ENCODE results near the gene KRTAP4-6. TPM values are rescaled to one million over a fixed set of nuclear protein-coding genes. Genes with fewer than 3 reads are reported as not detected.
"Not testable (repeated sequence)": the region's sequence is repeated elsewhere in the genome, so short reads cannot be mapped to it uniquely, and the experiment has no call there.

The KRTAP4-6 gene
- total RNA-seq, 1 donor from 2014 or later, result not detected

DNA sequence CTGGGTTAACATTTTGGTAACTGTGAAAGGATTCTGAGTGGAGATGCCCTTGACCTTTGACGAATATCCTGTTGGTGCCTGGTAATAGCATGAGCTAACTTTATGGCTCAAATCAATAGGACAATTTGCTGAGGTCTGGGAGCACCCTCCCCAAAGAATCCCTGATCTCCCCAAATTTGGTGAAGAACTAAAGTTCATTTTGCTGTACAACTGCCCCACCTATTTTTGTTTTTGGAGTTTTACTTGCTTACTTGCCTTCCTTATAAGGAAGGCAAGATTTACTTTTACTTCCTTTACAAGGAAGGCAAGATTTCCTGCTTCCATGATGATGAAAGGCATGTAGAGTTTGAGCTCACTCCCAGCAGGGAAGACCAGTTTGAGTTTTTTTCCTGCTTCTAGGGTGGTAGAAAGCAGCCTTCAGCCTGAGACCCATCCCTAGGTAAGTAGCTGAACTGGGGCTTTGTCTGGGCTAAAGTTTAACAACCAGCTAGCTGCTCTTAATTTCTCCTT, 32.3 kb downstream of the KRTAP4-6 start:
- DNase-seq, result no peak

DNA sequence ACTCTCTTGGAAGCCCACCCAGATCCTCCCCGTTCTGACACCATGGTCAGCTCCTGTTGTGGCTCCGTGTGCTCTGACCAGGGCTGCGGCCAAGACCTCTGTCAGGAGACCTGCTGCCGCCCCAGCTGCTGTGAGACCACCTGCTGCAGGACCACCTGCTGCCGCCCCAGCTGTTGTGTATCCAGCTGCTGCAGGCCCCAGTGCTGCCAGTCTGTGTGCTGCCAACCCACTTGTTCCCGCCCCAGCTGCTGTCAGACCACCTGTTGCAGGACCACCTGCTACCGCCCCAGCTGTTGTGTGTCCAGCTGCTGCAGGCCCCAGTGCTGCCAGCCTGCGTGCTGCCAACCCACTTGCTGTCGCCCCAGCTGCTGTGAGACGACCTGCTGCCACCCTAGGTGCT, 35.0 kb downstream of the KRTAP4-6 start, which contains the start of gene KRTAP4-9:
KRTAP4-9 (plus strand) TSS at position 43 of the 400 bp plus-strand sequence; CDS start at position 43, 0 bp downstream.
- DNase-seq, result not testable (repeated sequence)

DNA sequence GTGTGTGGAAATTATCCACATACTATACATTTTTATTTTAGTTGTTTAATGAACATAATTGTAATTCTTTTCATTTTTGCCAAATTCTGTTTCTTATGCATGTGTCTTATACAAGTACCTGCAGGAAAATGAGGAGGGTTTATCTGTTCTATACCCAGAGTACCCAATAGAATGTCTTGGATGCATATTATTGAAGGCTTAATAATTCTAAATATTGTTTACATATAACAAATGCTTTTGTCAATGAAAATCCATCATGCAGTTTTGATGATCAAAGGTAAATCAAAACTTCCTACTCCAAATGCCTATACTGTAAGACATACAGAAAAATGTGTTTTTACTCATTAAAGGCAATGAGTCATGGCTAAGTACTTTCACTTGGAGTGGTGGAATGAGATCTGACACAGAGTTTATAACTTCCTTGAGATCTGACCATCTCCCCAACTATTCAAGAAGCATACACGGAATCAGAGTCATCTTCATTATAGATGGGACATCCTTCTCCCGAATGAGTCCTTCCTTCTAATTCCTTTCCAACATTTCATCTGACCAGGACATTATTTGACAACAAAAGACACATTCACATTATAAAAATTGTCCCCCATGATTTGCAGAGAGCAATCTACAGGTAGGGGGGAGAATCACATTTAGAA, 35.8 kb downstream of the KRTAP4-6 start:
- DNase-seq, result not testable (repeated sequence)

DNA sequence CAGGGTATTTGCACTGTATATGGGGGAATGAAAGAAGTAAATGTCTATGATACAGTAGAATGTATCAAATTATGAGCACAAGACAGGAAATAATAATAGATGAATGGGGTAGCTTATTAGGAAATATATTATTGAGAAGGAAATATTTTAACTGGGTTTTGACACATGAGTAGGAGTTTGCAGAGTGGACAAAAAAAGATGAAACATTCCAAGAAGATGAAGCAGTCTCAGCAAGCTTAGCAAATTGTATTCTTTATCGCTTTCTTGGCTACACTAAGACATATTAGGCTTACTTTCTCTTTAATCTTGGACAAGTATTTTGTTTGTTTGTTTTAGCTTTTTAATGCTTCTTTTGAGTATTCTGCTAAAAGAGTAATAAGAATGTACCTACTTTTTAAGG, 36.4 kb downstream of the KRTAP4-6 start:
- no peak for DNase-seq

DNA sequence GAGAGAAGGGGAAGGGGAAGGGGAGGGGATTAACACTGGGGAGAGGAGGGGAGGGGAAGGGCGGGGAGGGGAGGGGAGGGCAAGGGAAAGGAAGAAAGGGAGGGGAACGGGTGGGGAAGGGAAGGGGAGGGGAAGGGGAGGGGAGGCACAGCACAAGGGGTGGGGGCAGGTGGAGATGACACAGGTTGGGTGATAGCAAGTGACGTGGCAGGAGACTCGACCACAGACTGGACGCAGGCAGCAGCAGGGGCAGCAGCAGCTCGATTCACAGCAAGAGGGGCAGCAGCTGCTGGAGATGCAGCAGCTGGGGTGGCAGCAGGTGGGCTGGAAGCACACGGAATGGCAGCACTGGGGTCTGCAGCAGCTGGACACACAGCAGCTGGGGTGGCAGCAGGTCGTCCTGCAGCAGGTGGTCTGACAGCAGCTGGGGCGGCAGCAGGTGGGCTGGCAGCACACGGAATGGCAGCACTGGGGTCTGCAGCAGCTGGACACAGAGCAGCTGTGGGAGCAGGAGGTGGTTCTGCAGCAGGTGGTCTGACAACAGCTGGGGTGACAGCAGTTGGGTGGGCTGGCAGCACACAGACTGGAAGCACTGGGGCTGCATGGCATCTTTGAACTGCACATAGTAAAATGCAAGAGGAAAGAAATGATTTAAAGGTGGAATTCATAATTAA, 38.6 kb downstream of the KRTAP4-6 start, which contains the start of gene KRTAP4-16:
KRTAP4-16 (minus strand) TSS at position 624 of the 674 bp plus-strand sequence; CDS start at position 624, 0 bp downstream.
- no peak for DNase-seq

DNA sequence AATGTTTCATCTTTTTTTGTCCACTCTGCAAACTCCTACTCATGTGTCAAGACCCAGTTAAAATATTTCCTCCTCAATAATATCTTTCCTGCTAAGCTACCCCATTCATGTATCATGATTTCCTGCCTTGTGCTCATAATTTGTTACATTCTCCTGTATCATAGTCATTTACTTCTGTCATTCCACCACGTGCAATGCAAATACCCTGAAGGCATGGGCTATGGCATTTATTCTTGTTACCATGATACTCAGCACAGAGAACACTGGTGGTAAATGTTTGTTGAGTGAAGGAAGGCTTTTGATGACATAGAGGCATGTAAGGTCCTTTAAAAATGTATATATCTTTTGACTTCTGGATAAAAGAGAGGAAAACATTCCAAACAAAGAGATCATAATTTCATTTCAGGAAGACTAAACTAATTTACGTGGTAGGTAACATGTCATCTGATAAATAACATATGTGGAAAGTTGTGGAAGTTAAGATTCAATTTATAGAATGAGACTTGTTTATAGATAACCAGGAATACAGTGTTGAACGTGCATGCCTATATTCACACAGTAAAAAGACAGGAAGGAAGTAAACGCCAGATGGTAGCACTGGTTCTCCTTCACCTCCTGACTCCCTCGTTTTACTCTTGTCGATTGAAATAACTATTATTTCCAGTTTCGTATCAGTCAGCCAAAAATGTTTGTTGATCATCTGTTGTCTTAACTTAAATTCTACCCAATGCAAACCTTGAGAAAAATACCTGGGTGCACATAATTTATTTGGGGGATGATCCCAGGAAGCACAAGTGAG, 40.5 kb downstream of the KRTAP4-6 start:
- DNase-seq, result peak; percentile 41

DNA sequence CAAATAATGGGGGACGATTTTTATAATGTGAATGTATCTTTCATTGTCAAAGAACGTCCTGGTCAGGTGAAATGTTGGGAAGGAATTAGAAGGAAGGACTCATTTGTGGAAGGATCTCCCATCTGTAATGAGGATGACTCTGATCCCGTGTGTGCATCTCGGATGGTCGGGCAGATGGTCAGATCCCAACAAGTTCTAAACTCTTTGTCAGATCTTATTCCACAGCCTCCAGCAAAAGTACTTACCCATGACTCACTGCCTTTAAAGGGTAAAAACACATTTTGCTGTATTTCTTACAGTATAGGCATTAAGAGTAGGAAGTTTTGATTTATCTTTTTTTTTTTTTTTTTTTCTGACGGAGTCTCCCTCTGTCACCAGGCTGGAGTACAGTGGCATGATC, 41.9 kb downstream of the KRTAP4-6 start:
- no peak for DNase-seq

DNA sequence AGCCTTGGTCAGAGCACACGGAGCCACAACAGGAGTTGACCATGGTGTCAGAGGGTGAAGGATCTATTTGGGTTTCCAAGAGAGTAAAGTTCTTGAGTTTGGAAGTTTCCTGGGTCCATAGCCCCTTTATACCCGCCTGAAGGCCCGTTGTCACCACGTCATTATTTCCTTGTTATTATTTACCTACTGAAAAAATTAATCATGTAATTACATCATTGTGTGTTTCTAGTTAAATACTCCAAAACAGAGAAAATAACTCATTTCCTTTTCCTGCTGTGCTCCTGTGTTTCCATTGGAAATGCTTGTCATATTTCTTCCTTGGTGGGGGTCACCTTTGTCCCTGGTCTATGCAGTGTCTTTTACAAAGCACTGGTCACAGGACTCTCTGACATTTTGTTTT, 42.3 kb downstream of the KRTAP4-6 start, which contains the start of gene KRTAP4-8:
KRTAP4-8 (minus strand) TSS at position 101 of the 400 bp plus-strand sequence; CDS start at position 43, 58 bp downstream.
- DNase-seq, result no peak

DNA sequence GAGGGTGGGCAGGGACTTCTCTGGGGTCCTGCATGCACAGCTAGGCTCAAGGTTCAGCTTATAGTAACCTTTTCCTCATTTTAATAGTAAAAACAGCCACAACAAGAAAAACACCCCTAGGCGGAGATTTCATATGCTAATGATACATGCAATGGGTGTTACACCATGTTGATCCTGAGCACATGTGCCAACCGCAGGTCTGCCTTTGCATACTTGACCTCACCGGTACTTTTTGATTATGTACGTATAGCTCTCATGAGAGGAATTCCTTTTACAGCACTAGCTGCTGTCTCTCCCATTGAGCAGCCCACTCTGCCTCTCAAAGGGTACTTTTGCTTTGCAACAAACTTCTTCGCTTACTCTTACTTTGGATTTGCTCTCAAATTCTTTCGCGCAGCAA, 44.3 kb downstream of the KRTAP4-6 start:
- DNase-seq, result no peak

Small RNAs within 50 kb of the gene (small RNA-seq; reads per million reads assigned to genes)
- not detected for gene KRTAP4-17P (ENCODE audit: low replicate concordance)

Other genes starting within 250 kb of the KRTAP4-6 start
- gene KRT23, start 202.9 kb downstream of the KRTAP4-6 start, total RNA-seq, result 26.3 TPM
- gene KRT39, start 173.6 kb downstream of the KRTAP4-6 start, total RNA-seq, result 1.8 TPM
- gene KRT40, start 156.2 kb downstream of the KRTAP4-6 start, total RNA-seq, result 7.7 TPM
- gene KRTAP3-3, start 146.4 kb downstream of the KRTAP4-6 start, total RNA-seq, result not detected
- not detected for gene KRTAP3-2, start 140.6 kb downstream of the KRTAP4-6 start, total RNA-seq
- gene KRTAP3-1, start 131.4 kb downstream of the KRTAP4-6 start, total RNA-seq, result not detected
- not detected for gene KRTAP1-5, start 113.3 kb downstream of the KRTAP4-6 start, total RNA-seq
- gene KRTAP1-4, start 110.3 kb downstream of the KRTAP4-6 start, total RNA-seq, result not detected
- not detected for gene KRTAP1-3, start 105.7 kb downstream of the KRTAP4-6 start, total RNA-seq
- not detected for gene KRTAP1-1, start 99.1 kb downstream of the KRTAP4-6 start, total RNA-seq
- not detected for gene KRTAP2-1, start 93.2 kb downstream of the KRTAP4-6 start, total RNA-seq
- not detected for gene KRTAP2-2, start 85.3 kb downstream of the KRTAP4-6 start, total RNA-seq
- not detected for gene KRTAP2-3, start 80.4 kb downstream of the KRTAP4-6 start, total RNA-seq
- gene KRTAP2-4, start 74.7 kb downstream of the KRTAP4-6 start, total RNA-seq, result not detected
- not detected for gene KRTAP4-7, start 56.4 kb downstream of the KRTAP4-6 start, total RNA-seq
- gene KRTAP4-8, start 42.4 kb downstream of the KRTAP4-6 start, total RNA-seq, result not detected
- gene KRTAP4-16, start 38.3 kb downstream of the KRTAP4-6 start, total RNA-seq, result not detected
- not detected for gene KRTAP4-9, start 35.2 kb downstream of the KRTAP4-6 start, total RNA-seq
- gene KRTAP4-11, start 22.2 kb downstream of the KRTAP4-6 start, total RNA-seq, result not detected
- not detected for gene KRTAP4-12, start 16.4 kb downstream of the KRTAP4-6 start, total RNA-seq
- not detected for gene KRTAP4-5, start 9.3 kb upstream of the KRTAP4-6 start, total RNA-seq
- not detected for gene KRTAP4-4, start 20.2 kb upstream of the KRTAP4-6 start, total RNA-seq
- not detected for gene KRTAP4-3, start 27.7 kb upstream of the KRTAP4-6 start, total RNA-seq
- not detected for gene KRTAP4-2, start 37.7 kb upstream of the KRTAP4-6 start, total RNA-seq
- not detected for gene KRTAP4-1, start 44.4 kb upstream of the KRTAP4-6 start, total RNA-seq
- not detected for gene KRTAP9-1, start 49.3 kb upstream of the KRTAP4-6 start, total RNA-seq
- gene KRTAP9-2, start 86.1 kb upstream of the KRTAP4-6 start, total RNA-seq, result not detected
- not detected for gene KRTAP9-3, start 91.9 kb upstream of the KRTAP4-6 start, total RNA-seq
- gene KRTAP9-8, start 97.5 kb upstream of the KRTAP4-6 start, total RNA-seq, result not detected
- gene KRTAP9-4, start 109.1 kb upstream of the KRTAP4-6 start, total RNA-seq, result not detected
- not detected for gene KRTAP9-9, start 114.8 kb upstream of the KRTAP4-6 start, total RNA-seq
- gene KRTAP9-6, start 124.8 kb upstream of the KRTAP4-6 start, total RNA-seq, result not detected
- gene KRTAP9-7, start 135.2 kb upstream of the KRTAP4-6 start, total RNA-seq, result not detected
- gene KRTAP29-1, start 162.3 kb upstream of the KRTAP4-6 start, total RNA-seq, result not detected
- not detected for gene KRTAP16-1, start 168.8 kb upstream of the KRTAP4-6 start, total RNA-seq
- gene KRTAP17-1, start 175.2 kb upstream of the KRTAP4-6 start, total RNA-seq, result 1.0 TPM
- not detected for gene KRT33A, start 210.3 kb upstream of the KRTAP4-6 start, total RNA-seq
- 0.21 TPM for gene KRT33B, start 229.3 kb upstream of the KRTAP4-6 start, total RNA-seq
- 0.51 TPM for gene KRT34, start 241.8 kb upstream of the KRTAP4-6 start, total RNA-seq